HG03378 (cell line): ENCODE measurements around the gene EIF1AD.

Experiments
- ATAC-seq: cut with Tn5 transposase; IDR thresholded peaks from one replicate; pipeline ENCODE4 v1.9.1; 2021; ENCODE audit warnings: mild to moderate bottlenecking, moderate library complexity; ENCODE audit not compliant: unreplicated experiment

EIF1AD gene

GRCh38 chr11:66006134-66006890 lies 4.4 kb upstream of the EIF1AD start:
- ATAC-seq: no peak

GRCh38 chr11:66004186-66004585 lies 2.2 kb upstream of the EIF1AD start:
- no peak for ATAC-seq

- no peak for ATAC-seq
Observed at GRCh38 chr11:66003291-66003690, 1.3 kb upstream of the EIF1AD start.

- peak; percentile 27 for ATAC-seq
Observed at GRCh38 chr11:66002648-66003225, 780 bp upstream of the EIF1AD start.

GRCh38 chr11:65997286-65997685 lies 4.7 kb downstream of the EIF1AD start:
- no peak for ATAC-seq

GRCh38 chr11:65992056-65992455 lies 9.9 kb downstream of the EIF1AD start:
- ATAC-seq: no peak

GRCh38 chr11:65988791-65989592 lies 13.0 kb downstream of the EIF1AD start:
- peak; percentile 92 for ATAC-seq

GRCh38 chr11:65987336-65987735 lies 14.6 kb downstream of the EIF1AD start:
- ATAC-seq: no peak

- ATAC-seq: no peak
Observed at GRCh38 chr11:65983589-65983987, 18.4 kb downstream of the EIF1AD start.

- no peak for ATAC-seq
Observed at GRCh38 chr11:65982824-65983588, 19.0 kb downstream of the EIF1AD start.

- ATAC-seq: no peak
Observed at GRCh38 chr11:65981972-65982823, 19.8 kb downstream of the EIF1AD start.

- no peak for ATAC-seq
Observed at GRCh38 chr11:65981101-65981740, 20.7 kb downstream of the EIF1AD start.

GRCh38 chr11:65979261-65979759 lies 22.6 kb downstream of the EIF1AD start:
- ATAC-seq: no peak

GRCh38 chr11:65978391-65979238 lies 23.3 kb downstream of the EIF1AD start:
- ATAC-seq: no peak

- no peak for ATAC-seq
Observed at GRCh38 chr11:65977621-65978390, 24.2 kb downstream of the EIF1AD start.

GRCh38 chr11:65976216-65977176 lies 25.5 kb downstream of the EIF1AD start:
- no peak for ATAC-seq

GRCh38 chr11:65975771-65976170 lies 26.2 kb downstream of the EIF1AD start:
- ATAC-seq: no peak
